Cerebellar cortex (tissue), 1 donor: Measurements from ENCODE around the gene HTRA2.

ENCODE experiments used
- DNase-seq: peaks from one replicate; pipeline ENCODE4 v3.0.0-alpha.2; 2015; ENCODE audit warnings: low spot score

HTRA2 gene

DNA sequence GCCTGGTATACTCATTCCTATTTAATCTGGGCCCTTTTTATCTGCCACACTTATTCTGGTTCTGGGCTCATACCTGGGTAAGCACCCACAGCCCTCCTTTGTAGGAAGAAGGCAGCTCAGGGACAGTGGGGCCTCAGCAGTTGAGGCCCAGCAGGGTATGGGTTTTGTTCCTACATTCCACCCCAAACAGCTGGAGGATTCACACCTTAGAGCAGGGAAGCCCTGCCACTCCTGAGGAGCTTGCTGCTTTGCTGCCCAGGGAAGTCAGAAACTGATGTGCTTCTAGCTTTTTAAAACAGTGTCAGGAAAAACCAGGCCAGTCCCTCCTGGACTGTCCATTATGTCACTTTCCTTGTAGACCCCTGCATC, 29.2 kb upstream of the HTRA2 start:
- DNase-seq = no peak

DNA sequence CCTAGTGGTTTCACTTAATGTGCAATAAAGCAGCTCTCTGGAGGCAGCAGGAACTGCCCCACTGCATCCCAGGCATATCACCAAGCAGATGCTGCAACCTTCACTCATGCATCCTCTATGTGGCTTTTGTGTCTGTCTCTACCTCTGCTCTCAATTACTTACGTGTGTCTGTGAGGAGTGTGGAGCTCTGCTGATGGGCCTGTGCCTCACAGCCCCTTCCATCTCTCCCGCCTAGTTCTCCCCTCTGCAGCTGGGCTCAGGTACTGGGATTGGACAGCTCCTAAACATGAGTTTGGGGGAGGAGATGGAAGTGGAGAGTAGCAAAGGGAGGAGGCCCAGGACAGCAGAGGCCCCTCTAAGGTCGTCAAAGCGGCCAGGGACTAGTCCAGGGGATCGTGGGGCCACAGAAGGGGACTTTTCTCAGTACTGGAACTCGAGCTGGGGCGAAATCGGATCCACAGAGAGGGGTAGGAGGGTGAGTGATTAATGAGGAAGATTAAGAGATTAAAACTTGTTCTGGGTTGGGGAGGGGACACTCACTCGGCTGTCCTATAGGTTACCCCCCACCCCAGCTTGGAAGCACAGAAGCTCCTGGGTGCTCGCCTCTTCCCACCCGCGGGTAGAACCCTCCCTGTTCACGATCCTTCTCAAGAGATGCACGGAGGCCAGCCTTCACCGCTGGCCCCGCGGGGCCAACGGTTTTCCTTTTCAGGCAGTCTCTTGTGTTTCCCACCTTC, 28.2 kb upstream of the HTRA2 start:
- DNase-seq = no peak

GRCh38 chr2:74502147-74502719, 27.5 kb upstream of the HTRA2 start:
- no peak for DNase-seq

GRCh38 chr2:74502720-74503505, 26.8 kb upstream of the HTRA2 start:
- no peak for DNase-seq

DNA sequence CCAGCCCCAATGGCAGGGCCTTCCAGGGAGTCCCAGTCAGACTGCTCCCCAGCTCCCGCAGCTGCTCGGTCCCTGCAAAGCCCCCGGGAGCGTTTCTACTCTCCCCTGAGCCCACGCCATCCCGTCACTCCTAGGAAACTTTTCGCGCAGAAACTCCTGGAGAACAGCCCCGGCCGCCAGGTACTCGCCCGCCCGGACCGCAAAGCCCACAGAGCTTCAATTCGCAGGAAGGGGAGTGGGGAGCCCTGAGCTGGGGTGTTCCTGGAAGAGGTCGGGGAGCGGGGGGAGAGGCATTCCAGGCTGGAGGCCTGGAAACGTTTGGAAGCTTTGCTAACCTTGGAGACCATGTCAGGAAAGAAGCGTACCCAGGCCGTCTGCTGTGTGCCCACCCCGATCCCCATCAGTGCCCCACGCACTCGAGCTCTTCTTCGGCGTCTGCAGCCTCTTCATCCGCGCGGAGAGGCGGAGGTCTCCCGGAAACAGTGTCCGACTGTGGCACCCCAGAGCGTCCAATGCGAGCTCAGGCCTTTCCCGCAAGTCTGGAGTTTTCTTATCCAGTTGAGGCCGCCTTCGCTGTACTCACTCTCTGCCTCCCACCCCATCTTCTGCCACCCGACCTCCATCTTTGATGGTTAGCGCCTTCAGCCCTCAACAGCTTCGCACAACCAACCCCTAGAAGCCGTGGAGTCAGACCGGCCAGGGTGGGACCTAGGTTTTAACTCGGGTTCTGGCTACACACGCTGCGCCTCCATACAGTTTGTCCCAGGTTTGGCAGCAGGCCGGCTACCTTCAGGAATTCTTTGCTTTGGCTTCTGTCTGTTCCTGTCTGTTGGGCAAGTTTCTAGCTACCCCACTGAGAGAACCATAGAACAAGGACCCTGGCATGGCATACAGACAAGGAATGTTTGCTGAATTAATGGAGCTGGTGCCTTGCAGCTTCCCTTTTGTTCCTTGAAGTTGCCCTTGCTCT, 25.9 kb upstream of the HTRA2 start:
- DNase-seq = no peak

DNA sequence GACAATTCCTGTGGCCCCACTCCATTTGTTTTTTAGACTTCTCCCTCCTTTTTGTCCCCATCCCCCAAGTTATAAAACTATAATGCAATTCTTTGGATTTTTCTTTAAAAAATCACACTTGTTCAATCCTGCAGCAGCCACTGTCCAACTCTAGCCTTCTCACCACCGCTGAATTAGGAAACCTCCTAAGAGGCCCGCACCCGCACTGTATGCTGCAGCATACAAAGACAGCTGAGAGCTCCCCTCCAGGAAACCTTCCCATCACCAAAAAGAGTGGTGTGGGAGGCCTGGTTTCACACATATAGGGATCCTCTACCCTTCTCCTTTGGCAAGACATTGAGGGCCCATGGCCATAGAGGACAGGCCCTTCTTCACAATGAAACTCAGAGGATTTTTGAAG, 25.1 kb upstream of the HTRA2 start:
- DNase-seq = no peak

- no peak for DNase-seq
Measured at GRCh38 chr2:74505448-74506246, 24.1 kb upstream of the HTRA2 start.

DNA sequence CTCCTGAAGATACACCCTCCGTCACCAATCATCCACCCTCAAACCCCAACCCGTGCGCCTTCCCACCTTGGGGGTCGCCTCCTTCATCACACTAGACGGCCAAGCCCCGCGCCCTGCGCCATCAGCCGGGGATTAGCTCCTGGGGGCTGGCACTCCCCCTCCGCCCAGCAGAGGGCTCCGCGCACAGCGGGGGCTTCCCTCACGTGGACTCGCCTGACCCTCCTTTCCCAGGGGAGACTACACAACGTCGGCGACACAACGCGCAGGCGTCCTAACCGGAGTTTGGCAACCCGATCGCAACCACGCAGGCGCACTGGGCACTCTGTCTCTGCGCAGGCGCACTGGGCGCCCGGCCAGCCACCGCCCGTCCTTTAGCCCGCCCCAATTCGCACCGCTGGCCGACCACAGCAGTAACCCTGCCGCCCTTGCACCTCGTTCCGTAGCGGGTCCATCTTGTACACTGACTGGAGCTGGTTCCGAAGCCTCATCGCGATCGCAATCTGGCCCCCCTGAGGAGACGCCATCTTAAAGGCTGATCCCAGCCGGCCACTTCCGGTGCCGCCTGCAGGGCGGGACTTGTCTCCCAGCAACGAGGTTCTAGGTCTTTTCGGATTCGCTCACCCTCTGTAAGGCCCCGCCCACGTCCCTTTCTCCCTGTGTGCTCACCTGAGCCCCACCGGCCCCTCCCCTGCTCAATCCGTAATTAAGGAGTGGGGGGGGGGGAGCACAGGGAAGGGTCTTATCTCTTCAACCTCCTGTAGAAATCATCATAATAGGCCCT, 22.4 kb upstream of the HTRA2 start, which contains the start of gene PCGF1:
Gene PCGF1, minus strand, starts transcription at position 551 of the 781 bp plus-strand sequence. Its CDS starts 27 bp downstream, at position 524.
- DNase-seq = peak; percentile 99

DNA sequence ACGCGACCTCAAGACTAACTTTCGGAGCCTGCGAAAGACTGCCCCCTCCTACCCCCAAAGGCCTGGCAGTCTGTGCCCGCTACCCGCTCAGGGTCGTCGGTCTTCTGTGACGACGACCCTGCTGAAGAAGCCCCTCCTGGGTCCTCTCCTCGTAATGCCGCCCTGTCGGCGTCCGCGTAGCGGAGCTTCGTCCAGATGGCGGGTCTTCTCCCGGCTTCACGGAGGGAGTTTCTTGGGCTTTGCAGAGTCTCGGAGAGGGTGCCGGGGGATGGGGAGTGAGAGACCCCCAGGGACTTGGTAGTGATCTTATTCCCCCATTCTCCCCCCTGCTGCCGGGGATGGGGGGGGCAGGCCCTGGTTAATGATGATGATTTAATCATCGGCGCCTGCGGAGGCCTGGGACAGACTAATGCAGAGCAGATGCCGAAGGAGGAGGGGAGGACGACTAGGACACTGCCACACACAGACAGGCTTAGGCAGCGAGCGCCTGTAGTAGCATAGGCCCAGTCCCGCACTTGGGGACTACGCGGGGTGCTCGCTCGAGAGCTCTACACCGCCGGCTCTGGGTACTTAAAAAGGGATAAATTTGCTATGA, 21.7 kb upstream of the HTRA2 start:
- peak; percentile 48 for DNase-seq

GRCh38 chr2:74510272-74510671, 19.5 kb upstream of the HTRA2 start:
- no peak for DNase-seq

DNA sequence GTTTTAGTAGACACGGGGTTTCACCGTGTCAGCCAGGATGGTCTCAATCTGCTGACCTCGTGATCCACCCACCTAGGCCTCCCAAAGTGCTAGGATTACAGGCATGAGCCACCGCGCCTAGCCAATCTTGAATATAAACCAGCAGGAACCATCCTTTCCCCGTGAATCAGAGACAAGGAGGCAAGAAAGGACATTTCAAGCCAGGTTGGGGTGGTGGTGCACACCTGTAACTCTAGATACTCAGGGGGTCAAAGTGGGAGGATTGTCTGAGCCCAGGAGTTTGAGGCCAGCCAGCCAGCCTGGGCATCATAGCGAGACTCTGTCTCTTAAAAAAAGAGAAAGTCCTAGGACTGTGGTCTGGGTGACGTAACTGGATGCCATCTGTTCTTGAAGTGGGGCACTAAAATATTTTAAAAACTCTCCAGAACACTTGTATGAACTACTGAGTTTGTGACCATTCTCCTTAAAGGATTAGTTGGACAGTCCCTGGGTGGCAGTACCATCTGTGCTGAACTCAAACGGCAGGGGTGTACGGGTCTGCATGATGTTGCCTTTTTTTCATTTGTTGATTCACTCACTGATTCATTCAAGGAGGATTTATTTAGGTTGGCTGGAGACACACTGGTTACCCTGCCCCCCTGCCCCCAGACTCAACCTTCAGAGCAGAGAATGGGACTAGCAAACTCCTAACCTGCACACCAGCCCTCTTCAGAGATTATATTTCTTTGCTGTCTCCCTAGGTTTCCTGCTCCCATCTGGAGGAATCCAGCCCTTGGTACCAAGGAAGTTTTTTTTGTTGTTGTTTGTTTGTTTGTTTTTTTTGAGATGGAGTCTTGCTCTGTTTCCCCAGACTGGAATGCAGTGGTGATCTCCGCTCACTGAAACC, 18.4 kb upstream of the HTRA2 start:
- DNase-seq = no peak

DNA sequence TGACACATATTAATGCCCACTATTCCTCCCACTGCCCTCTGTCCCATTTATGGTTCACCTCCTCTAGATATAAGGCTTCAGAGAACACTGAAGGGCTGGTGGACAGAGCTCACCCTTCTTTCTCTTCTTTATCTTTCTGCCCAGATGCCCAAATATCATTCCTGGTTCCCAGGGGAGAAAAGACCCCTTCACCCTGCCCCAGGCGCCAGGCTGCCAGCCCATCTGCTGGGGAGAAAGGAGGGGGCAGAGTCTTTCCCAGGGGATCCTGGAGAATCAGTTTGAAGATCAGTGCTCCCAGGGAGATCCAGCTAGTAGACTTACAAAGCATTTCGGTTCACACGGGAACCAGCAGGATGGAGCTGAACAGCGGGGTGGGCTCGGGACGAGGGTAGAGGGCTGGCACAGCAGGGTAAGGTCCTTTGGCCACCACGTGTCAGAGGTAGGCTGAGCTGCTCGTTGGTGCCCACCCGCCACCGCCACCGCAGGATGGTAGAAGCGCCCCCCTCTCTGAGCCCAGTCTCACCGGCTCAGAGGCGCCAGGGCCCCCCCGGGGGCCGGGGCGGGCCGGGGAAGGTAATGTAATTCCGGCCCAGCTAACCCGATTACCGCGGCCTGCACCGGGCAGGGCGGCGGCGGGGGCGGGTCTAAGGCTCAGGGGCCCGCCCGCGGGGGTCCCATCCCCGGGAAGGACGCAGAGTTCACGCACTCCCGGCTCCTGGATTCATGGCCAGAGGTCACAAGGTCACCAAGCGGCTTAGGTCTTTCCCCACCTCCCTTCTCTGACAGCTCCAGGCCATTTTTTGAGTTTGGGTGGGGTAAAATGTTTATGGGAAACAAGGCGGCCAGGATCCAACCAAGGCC, 16.8 kb upstream of the HTRA2 start:
- no peak for DNase-seq

DNA sequence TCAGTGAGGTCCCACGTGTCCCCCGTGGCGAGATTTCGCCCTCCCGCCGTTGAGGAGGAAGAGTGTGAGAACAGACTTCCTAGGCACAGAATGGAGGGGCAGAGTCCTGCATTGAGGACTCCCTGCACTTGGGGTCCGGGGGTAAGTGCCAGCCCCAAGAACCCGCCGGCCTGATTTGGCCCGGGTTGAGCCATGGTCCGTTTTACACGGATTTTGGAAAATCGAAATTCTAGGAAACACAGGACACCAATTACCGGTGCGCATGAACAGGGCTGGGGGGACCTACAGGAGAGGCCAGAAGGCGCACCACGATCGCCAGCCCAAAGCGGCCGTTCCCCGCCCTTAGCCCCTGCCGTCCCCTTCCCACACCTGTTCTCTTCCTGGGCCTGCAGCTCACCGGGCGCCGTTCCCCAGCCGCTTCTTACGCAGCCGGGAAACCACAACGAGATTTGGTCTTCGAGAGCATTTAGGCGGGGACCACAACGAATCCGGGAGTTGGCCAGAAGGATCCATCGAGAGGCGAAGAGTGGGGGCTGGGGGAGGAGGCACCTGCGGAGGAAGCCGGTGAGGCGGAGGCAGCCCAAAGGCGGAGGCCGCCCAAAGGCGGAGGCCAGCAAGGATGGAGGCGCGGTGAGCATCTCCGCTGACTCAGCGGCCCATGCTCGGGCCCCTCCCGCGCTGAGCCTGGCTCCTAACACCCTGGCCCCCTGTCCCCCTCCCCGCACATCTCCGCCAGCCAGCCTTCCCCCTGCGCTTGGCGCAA, 15.9 kb upstream of the HTRA2 start:
- no peak for DNase-seq

- DNase-seq = no peak
Measured at GRCh38 chr2:74514368-74515270, 15.1 kb upstream of the HTRA2 start, which contains the start of gene TLX2. Gene TLX2 (plus strand): TSS chr2:74514450. CDS start chr2:74514807, 357 bp downstream.

GRCh38 chr2:74515271-74515980, 14.3 kb upstream of the HTRA2 start:
- DNase-seq = no peak
